HepG2 (cell line): ENCODE measurements around the gene GSK3A. TPM values are rescaled to one million over a fixed set of nuclear protein-coding genes. Genes with fewer than 3 reads are reported as not detected.

Source experiments
- HNRNPL ChIP-seq: fragments of 200-400 bp; formaldehyde crosslinking; IDR thresholded peaks from 2 replicates; pipeline ENCODE4 v1.6.1; 2017; ENCODE audit warnings: mild to moderate bottlenecking, low read depth, low read length
- KLF12 ChIP-seq: sonication (generic); formaldehyde crosslinking; IDR thresholded peaks from 2 replicates; pipeline ENCODE4 v1.4.0; 2020; ENCODE audit warnings: missing genetic modification reagents, borderline replicate concordance
- MAFG ChIP-seq: sonication (generic); formaldehyde crosslinking; IDR thresholded peaks from 2 replicates; pipeline ENCODE4 v1.5.1; 2020; ENCODE audit warnings: mild to moderate bottlenecking, missing genetic modification reagents
- ZNF317 ChIP-seq: sonication (generic); formaldehyde crosslinking; IDR thresholded peaks from 2 replicates; pipeline ENCODE4 v1.5.0; 2020; ENCODE audit warnings: mild to moderate bottlenecking, missing genetic modification reagents
- ZNF562 ChIP-seq: sonication (generic); formaldehyde crosslinking; IDR thresholded peaks from 2 replicates; pipeline ENCODE4 v1.8.0; 2022; ENCODE audit warnings: missing genetic modification reagents, borderline replicate concordance
- ZNF775 ChIP-seq: sonication (generic); formaldehyde crosslinking; IDR thresholded peaks from 2 replicates; pipeline ENCODE4 v1.4.0; 2020; ENCODE audit warnings: missing genetic modification reagents, mild to moderate bottlenecking, moderate library complexity, borderline replicate concordance
- polyA plus RNA-seq, 8 experiments: library from polyadenylated mRNA; depleted of rRNA in 3 of 8; stranded (reverse) in 7 of 8; unstranded in 1 of 8; fragments of >200 nt; fragmentation: Illumina TruSeq in 4 of 8; extraction: Trizol in 4 of 8; gene quantifications; 2 replicates each; pipeline versions ENCODE4 v1.2.1 to v1.2.3, GENCODE V29; 2011 to 2016; ENCODE audit warnings: low read depth in 4 of 8, missing spikeins in 1 of 8, mixed read lengths in 1 of 8; ENCODE audit not compliant: insufficient read depth in 1 of 8
- total RNA-seq, 5 experiments: library from RNA; depleted of rRNA; stranded (reverse); fragments of >200 nt; fragmentation: Illumina TruSeq; extraction: Trizol; gene quantifications; 2 replicates each; pipeline ENCODE4 v1.2.3, GENCODE V29; 2016; ENCODE audit warnings: low read depth in 1 of 5
- TF ChIP-seq, protein P1 (sequence below): sonication (generic); formaldehyde crosslinking; IDR thresholded peaks from one replicate; pipeline ENCODE4 v1.5.1; 2020; ENCODE audit warnings: mild to moderate bottlenecking, missing genetic modification reagents; ENCODE audit errors: not compliant biosample characterization
- TF ChIP-seq, protein P2 (sequence below): IDR thresholded peaks from 2 replicates; pipeline ENCODE4 v1.6.1; 2016; ENCODE audit warnings: missing compliant biosample characterization, missing genetic modification reagents, borderline replicate concordance
- TF ChIP-seq, protein P3 (sequence below): sonication (generic); formaldehyde crosslinking; IDR thresholded peaks from 2 replicates; pipeline ENCODE4 v1.4.0; 2020; ENCODE audit warnings: mild to moderate bottlenecking, low read depth, missing genetic modification reagents
- TF ChIP-seq, protein P4 (sequence below): sonication (generic); formaldehyde crosslinking; IDR thresholded peaks from 2 replicates; pipeline ENCODE4 v1.4.0; 2020; ENCODE audit warnings: missing genetic modification reagents

GSK3A gene
- total and polyA plus RNA-seq, 2 of the 13 experiments (the other 11 are each of a cell fraction or from before 2014, with no cell fraction given) = 16.9 to 52.5 TPM

DNA sequence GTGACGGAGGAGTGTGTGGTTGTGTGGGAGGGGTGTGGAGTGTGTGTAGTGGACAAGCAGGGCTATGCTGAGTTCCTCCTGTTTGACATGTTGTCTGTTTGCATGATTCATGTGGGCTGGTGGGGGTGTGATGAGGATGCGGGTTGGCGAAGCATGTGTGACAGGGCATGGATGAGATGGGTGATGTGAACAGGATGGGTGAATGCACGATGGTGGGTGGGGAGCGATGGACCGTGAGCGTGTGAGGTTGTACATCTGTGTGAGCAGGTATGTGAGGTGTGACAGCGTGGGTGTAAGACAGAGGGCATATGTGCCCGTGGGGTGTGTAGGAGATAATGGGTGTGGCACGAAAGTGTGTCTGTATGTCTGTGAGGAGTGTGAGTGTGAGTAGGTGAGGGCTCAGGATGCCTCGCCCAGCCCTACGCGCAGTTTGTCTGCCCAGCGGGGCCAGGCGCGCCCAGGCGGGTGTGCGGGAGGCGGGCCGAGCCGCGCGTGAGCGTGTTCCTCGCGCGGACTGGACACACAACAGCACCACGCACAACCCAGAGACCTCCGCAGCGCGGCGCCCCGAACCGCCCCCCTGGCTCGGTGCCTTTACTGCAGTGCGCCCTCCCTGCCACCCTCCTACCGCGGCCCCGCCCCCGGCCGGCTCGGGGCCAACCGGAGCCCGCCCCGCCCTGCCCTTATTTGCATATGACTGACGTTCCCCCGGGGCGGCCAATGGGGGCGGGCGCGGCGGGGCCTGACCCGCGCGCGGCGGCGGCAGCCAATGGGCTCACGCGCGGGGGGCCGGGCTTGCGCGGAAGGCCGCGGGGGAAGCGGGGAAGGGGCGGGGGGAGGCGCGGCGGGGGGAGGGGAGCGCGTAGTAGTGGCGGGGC is 41.0 kb upstream of the GSK3A start (continued):
- TF ChIP-seq, protein P1, sequence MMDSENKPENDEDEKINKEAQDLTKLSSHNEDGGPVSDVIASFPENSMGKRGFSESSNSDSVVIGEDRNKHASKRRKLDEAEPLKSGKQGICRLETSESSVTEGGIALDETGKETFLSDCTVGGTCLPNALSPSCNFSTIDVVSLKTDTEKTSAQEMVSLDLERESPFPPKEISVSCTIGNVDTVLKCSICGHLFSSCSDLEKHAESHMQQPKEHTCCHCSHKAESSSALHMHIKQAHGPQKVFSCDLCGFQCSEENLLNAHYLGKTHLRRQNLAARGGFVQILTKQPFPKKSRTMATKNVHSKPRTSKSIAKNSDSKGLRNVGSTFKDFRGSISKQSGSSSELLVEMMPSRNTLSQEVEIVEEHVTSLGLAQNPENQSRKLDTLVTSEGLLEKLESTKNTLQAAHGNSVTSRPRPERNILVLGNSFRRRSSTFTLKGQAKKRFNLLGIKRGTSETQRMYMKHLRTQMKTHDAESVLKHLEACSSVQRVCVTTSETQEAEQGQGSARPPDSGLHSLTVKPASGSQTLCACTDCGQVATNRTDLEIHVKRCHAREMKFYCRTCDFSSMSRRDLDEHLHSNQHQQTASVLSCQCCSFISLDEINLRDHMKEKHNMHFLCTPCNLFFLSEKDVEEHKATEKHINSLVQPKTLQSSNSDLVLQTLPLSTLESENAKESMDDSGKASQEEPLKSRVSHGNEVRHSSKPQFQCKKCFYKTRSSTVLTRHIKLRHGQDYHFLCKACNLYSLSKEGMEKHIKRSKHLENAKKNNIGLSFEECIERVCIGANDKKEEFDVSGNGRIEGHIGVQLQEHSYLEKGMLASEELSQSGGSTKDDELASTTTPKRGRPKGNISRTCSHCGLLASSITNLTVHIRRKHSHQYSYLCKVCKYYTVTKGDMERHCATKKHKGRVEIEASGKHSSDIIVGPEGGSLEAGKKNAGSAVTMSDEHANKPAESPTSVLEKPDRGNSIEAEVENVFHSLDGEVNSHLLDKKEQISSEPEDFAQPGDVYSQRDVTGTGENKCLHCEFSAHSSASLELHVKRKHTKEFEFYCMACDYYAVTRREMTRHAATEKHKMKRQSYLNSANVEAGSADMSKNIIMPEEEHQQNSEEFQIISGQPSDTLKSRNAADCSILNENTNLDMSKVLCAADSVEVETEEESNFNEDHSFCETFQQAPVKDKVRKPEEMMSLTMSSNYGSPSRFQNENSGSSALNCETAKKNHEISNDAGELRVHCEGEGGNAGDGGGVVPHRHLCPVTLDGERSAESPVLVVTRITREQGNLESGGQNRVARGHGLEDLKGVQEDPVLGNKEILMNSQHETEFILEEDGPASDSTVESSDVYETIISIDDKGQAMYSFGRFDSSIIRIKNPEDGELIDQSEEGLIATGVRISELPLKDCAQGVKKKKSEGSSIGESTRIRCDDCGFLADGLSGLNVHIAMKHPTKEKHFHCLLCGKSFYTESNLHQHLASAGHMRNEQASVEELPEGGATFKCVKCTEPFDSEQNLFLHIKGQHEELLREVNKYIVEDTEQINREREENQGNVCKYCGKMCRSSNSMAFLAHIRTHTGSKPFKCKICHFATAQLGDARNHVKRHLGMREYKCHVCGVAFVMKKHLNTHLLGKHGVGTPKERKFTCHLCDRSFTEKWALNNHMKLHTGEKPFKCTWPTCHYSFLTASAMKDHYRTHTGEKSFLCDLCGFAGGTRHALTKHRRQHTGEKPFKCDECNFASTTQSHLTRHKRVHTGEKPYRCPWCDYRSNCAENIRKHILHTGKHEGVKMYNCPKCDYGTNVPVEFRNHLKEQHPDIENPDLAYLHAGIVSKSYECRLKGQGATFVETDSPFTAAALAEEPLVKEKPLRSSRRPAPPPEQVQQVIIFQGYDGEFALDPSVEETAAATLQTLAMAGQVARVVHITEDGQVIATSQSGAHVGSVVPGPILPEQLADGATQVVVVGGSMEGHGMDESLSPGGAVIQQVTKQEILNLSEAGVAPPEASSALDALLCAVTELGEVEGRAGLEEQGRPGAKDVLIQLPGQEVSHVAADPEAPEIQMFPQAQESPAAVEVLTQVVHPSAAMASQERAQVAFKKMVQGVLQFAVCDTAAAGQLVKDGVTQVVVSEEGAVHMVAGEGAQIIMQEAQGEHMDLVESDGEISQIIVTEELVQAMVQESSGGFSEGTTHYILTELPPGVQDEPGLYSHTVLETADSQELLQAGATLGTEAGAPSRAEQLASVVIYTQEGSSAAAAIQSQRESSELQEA = no peak
- TF ChIP-seq, protein P2, sequence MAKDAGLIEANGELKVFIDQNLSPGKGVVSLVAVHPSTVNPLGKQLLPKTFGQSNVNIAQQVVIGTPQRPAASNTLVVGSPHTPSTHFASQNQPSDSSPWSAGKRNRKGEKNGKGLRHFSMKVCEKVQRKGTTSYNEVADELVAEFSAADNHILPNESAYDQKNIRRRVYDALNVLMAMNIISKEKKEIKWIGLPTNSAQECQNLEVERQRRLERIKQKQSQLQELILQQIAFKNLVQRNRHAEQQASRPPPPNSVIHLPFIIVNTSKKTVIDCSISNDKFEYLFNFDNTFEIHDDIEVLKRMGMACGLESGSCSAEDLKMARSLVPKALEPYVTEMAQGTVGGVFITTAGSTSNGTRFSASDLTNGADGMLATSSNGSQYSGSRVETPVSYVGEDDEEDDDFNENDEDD (CRISPR knock-in tag) = no peak
- peak; percentile 89 for TF ChIP-seq ZNF317 (CRISPR knock-in tag)
- TF ChIP-seq ZNF562 = no peak
- no peak for TF ChIP-seq KLF12 (CRISPR knock-in tag)
- no peak for TF ChIP-seq HNRNPL
- TF ChIP-seq ZNF775 (CRISPR knock-in tag) = no peak
- TF ChIP-seq, protein P3, sequence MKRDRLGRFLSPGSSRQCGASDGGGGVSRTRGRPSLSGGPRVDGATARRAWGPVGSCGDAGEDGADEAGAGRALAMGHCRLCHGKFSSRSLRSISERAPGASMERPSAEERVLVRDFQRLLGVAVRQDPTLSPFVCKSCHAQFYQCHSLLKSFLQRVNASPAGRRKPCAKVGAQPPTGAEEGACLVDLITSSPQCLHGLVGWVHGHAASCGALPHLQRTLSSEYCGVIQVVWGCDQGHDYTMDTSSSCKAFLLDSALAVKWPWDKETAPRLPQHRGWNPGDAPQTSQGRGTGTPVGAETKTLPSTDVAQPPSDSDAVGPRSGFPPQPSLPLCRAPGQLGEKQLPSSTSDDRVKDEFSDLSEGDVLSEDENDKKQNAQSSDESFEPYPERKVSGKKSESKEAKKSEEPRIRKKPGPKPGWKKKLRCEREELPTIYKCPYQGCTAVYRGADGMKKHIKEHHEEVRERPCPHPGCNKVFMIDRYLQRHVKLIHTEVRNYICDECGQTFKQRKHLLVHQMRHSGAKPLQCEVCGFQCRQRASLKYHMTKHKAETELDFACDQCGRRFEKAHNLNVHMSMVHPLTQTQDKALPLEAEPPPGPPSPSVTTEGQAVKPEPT (CRISPR knock-in tag) = no peak; the same call in 1 of the 2 replicates
- TF ChIP-seq, protein P4, sequence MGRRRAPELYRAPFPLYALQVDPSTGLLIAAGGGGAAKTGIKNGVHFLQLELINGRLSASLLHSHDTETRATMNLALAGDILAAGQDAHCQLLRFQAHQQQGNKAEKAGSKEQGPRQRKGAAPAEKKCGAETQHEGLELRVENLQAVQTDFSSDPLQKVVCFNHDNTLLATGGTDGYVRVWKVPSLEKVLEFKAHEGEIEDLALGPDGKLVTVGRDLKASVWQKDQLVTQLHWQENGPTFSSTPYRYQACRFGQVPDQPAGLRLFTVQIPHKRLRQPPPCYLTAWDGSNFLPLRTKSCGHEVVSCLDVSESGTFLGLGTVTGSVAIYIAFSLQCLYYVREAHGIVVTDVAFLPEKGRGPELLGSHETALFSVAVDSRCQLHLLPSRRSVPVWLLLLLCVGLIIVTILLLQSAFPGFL (CRISPR knock-in tag) = no peak
- TF ChIP-seq MAFG (CRISPR knock-in tag) = no peak
